GM12878 (cell line): ENCODE results near the gene CCSER2.

Experiments
- CREB1 ChIP-seq: IDR thresholded peaks from 2 replicates; pipeline ENCODE4 v1.6.1; 2012; ENCODE audit warnings: low read depth, mild to moderate bottlenecking, inconsistent platforms
- CTCF ChIP-seq, 3 experiments: IDR thresholded peaks in 2 of 3; conservative IDR thresholded peaks in 1 of 3; 2 replicates each; pipeline ENCODE4 v1.5.1; 2011; ENCODE audit warnings: low read depth in 3 of 3, low read length in 3 of 3, mild to moderate bottlenecking in 3 of 3, control low read depth in 2 of 3, moderate library complexity in 2 of 3, inconsistent platforms in 1 of 3, mixed read lengths in 1 of 3; ENCODE audit not compliant: control insufficient read depth in 2 of 3, insufficient read depth in 1 of 3; ENCODE audit errors: extremely low read depth in 1 of 3
- EP300 ChIP-seq, 2 experiments: fragments of 150-350 bp in 1 of 2; IDR thresholded peaks; 2 replicates each; pipeline ENCODE4 v1.6.1; 2011 to 2012; ENCODE audit warnings: low read depth in 2 of 2, low read length in 2 of 2, borderline replicate concordance in 1 of 2, improper control_type of control experiment in 1 of 2, inconsistent platforms in 1 of 2; ENCODE audit not compliant: control insufficient read depth in 1 of 2
- MAX ChIP-seq: IDR thresholded peaks from 2 replicates; pipeline ENCODE4 v1.6.1; 2012; ENCODE audit warnings: low read depth, low read length, improper control_type of control experiment
- RBBP5 ChIP-seq: fragments of 200-600 bp; sonication (generic); conservative IDR thresholded peaks from 2 replicates; pipeline ENCODE4 v1.6.1; 2016
- SIN3A ChIP-seq: IDR thresholded peaks from 2 replicates; pipeline ENCODE4 v1.6.1; 2012; ENCODE audit warnings: low read depth, low read length, improper control_type of control experiment
- SPI1 ChIP-seq: IDR thresholded peaks from 2 replicates; pipeline ENCODE4 v1.6.1; 2011; ENCODE audit warnings: low read depth, mild to moderate bottlenecking, low read length, moderate library complexity, borderline replicate concordance; ENCODE audit not compliant: insufficient read depth
- TAF1 ChIP-seq: IDR thresholded peaks from 2 replicates; pipeline ENCODE4 v1.6.1; 2011; ENCODE audit warnings: mild to moderate bottlenecking, low read depth, low read length, borderline replicate concordance

- TF ChIP-seq CREB1: no peak
- no peak for TF ChIP-seq CTCF (IDR thresholded peaks at IDR 0.05 in 2 of 3, conservative IDR thresholded peaks at IDR 0.05 in 1 of 3; ENCODE audit: control insufficient read depth in 2 of 3, extremely low read depth in 1 of 3, insufficient read depth in 1 of 3, low read depth in 3 of 3, low read length in 3 of 3)
- TF ChIP-seq MAX: no peak
- TF ChIP-seq RBBP5: no peak
- no peak for TF ChIP-seq EP300 (IDR thresholded peaks at IDR 0.05; ENCODE audit: borderline replicate concordance in 1 of 2, control insufficient read depth in 1 of 2, low read depth in 2 of 2, low read length in 2 of 2)
- no peak for TF ChIP-seq SIN3A
- TF ChIP-seq TAF1: no peak
- no peak for TF ChIP-seq SPI1
Measured at GRCh38 chr10:84521013-84521412, 192.6 kb downstream of the CCSER2 start.
